Dermis blood vessel endothelial cell (primary cell): Measurements from ENCODE around the gene CTSW. TPM values are rescaled to one million over a fixed set of nuclear protein-coding genes. Genes with fewer than 3 reads are reported as not detected.

Experiments
- DNase-seq: peaks from one replicate; pipeline ENCODE4 v3.0.0; 2010
- total RNA-seq: library from RNA; depleted of rRNA; stranded (reverse); fragments of >200 nt; gene quantifications from 2 replicates; pipeline ENCODE4 v1.2.3, GENCODE V29; 2014

Gene CTSW
- total RNA-seq, 1 donor from 2014 or later: not detected

DNA sequence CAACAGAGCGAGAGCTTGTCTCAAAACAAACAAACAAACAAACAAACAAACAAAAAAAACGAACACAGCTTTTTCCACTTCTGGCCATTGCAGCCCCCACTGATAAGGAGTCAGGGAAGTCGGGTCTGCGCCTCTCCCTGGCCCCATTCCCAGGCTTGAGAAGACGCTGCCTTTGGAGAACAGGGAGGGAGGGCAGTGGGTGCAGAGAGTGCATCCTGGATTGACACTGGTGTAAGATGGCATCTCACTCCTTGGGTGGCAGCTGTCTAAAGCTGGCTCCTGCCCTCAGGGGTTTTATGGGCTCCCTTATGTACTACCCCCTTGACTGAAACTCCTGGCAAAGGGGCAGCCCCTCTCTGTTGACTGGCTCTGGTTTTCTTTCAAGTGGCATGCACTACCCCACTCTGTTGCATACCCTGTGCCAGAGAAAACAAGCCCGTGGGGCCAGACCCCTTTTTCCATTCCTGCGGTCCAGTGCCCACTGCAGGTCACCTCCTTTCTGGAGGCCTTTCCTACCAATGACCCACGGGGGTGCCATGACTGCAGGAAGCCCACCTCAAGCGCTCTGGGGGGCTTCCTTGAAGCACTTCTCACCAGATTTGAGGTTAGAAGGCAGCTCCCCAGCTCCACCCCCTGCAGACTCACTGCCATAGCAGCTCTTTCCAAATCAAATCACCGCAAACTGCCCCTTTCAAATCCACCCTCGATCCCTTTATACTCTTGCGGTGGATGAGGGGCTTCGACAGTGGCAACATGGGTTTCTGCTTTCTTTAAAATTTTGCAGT, 52.3 kb downstream of the CTSW start:
- no peak for DNase-seq

DNA sequence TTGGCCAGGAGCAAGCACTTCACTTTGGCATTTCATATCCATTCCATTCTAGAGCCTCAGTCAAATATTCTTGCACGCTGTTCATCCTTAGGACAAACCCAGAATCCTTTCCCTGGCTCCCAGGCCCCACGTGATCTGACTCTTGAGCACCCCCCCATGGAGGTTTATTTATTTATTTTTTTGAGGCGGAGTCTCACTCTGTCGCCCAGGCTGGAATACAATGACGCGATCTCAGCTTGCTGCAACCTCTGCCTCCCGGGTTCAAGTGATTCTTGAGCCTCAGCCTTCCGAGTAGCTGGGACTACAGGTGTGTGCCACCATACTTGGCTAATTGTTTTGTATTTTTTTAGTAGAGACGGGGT, 52.9 kb downstream of the CTSW start:
- peak; percentile 38 for DNase-seq

Other genes starting within 250 kb of the CTSW start
- gene SIPA1, start 241.7 kb upstream of the CTSW start, total RNA-seq: 72.2 and 102 TPM in 2 replicates
- gene RELA, start 216.9 kb upstream of the CTSW start, total RNA-seq: 17.3 and 17.7 TPM in 2 replicates
- gene KAT5, start 167.6 kb upstream of the CTSW start, total RNA-seq: 35.7 and 38.5 TPM in 2 replicates
- gene RNASEH2C, start 159.0 kb upstream of the CTSW start, total RNA-seq: 30.6 and 96.1 TPM in 2 replicates
- gene AP5B1, start 98.9 kb upstream of the CTSW start, total RNA-seq: 11.6 and 13.8 TPM in 2 replicates
- gene OVOL1, start 92.8 kb upstream of the CTSW start, total RNA-seq: not detected in 2 replicates
- 0.17 and 0.33 TPM in 2 replicates for gene SNX32, start 45.9 kb upstream of the CTSW start, total RNA-seq
- gene CFL1, start 21.7 kb upstream of the CTSW start, total RNA-seq: 1,118 and 1,698 TPM in 2 replicates
- 48.2 and 49.7 TPM in 2 replicates for gene MUS81, start 19.4 kb upstream of the CTSW start, total RNA-seq
- 16.8 and 22.1 TPM in 2 replicates for gene EFEMP2, start 7.0 kb upstream of the CTSW start, total RNA-seq
- gene FIBP, start 8.6 kb downstream of the CTSW start, total RNA-seq: 161 and 189 TPM in 2 replicates
- 69.3 and 163 TPM in 2 replicates for gene CCDC85B, start 10.8 kb downstream of the CTSW start, total RNA-seq
- 3.6 and 4.9 TPM in 2 replicates for gene FOSL1, start 20.6 kb downstream of the CTSW start, total RNA-seq
- 17.0 and 20.0 TPM in 2 replicates for gene C11orf68, start 39.2 kb downstream of the CTSW start, total RNA-seq
- 64.9 and 93.9 TPM in 2 replicates for gene DRAP1, start 39.6 kb downstream of the CTSW start, total RNA-seq
- not detected in 2 replicates for gene TSGA10IP, start 65.6 kb downstream of the CTSW start, total RNA-seq
- 27.1 and 48.7 TPM in 2 replicates for gene SART1, start 81.9 kb downstream of the CTSW start, total RNA-seq
- gene EIF1AD, start 122.3 kb downstream of the CTSW start, total RNA-seq: 32.2 and 35.8 TPM in 2 replicates
- 18.2 and 23.2 TPM in 2 replicates for gene BANF1, start 122.7 kb downstream of the CTSW start, total RNA-seq
- gene CST6, start 132.2 kb downstream of the CTSW start, total RNA-seq: 0.17 and 0.60 TPM in 2 replicates
- 0.34 TPM in 1 of 2 replicates, not detected in the other for gene CATSPER1, start 146.6 kb downstream of the CTSW start, total RNA-seq
- gene GAL3ST3, start 169.3 kb downstream of the CTSW start, total RNA-seq: 0.60 and 1.4 TPM in 2 replicates
- 116 and 141 TPM in 2 replicates for gene SF3B2, start 172.5 kb downstream of the CTSW start, total RNA-seq
- gene PACS1, start 190.4 kb downstream of the CTSW start, total RNA-seq: 28.2 and 52.7 TPM in 2 replicates